GM19452 (cell line): Measurements from ENCODE around the gene TMEFF2.

ENCODE experiments used
- ATAC-seq: cut with Tn5 transposase; IDR thresholded peaks from one replicate; pipeline ENCODE4 v1.9.1; 2021; ENCODE audit not compliant: unreplicated experiment

Gene TMEFF2

DNA sequence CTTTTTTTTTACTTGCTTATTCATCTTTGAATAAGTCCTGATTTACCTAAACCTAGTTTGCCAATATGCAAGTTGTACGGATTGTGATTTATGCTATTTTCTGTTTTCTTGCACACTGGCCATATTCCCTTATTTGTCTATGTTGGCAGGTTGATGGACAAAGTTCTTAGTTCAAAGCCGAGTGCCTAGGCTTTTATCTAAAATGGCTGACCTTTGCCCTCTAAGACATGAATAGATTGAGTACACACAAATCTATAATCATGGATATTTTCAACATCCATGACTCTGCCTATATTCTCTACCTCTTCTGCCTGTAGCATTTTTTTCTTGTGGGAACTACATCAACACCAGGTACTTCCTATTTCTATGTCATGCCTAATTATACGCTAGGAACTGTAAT lies 171.7 kb downstream of the TMEFF2 start:
- no peak for ATAC-seq

DNA sequence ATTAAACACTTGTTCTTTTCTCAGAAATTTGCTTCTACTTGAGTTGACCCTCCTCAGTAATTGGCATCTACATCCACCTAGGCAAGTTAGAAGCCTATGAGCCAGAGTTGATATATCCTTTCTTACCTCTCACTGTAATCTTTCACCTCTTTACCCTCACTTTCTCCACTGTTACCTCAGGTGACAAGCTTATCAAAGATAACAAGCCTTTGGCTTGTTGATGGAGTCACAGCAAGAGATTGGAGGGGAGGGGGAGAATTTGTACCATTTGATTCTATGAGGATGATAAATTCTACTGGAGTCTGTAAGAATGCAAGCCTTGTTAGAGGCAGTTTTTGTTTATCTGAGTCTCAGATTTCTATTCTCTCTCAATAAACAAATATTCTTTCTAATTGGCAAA lies 176.9 kb downstream of the TMEFF2 start:
- no peak for ATAC-seq

DNA sequence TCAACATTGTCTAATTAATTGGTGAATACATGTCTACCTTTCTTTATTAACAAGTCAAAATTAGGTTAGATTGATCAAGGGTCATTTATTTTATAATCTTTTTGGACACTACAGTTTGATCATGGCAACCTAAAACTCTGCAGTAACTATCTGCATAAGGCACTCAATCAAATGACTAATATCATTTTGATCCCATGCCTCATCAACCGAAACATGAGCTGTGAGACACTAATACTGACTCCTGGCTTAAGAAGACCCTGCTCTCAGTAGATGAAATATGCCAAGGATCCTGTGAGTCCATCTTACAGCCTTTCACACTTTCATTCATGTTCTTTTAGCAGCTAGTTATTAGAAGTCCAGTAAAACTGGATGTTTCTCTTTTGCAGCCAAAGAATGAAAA lies 178.5 kb downstream of the TMEFF2 start:
- ATAC-seq, result no peak

DNA sequence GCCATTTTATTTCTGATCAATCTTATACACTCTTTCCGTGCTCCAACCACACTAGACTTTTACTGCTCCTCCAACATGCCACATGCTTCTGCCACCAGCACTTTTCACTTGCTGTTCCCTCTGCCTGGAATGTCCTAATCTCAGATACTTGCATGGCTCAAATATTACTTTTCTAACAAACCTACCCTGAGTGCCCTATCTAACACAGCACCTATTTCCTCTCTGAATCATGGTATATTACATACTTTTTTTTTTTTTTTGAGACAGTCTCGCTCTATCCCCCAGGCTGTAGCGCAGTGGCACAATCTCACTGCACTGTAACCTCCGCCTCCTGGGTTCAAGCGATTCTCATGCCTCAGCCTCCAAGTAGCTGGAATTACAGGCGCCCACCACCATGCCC lies 181.5 kb downstream of the TMEFF2 start:
- ATAC-seq, result no peak

DNA sequence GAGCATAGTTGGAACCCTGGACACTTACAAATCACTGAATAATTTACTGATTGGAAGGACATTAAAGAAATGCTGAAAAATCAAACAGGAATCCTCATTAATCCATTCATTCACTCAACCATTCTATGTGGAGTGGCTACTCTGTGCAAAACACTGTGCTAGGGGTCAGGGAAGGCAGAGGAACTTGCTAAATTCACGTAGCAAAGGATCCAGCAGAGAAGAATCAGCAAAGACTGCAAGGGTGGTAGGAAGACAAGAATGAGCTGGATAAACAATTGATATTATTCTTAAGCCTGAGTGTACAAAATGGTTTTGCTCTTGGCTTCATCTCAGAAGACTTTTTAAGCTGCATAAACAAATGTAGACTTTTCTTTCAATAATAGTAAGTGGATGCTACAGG lies 183.5 kb downstream of the TMEFF2 start:
- ATAC-seq, result no peak

DNA sequence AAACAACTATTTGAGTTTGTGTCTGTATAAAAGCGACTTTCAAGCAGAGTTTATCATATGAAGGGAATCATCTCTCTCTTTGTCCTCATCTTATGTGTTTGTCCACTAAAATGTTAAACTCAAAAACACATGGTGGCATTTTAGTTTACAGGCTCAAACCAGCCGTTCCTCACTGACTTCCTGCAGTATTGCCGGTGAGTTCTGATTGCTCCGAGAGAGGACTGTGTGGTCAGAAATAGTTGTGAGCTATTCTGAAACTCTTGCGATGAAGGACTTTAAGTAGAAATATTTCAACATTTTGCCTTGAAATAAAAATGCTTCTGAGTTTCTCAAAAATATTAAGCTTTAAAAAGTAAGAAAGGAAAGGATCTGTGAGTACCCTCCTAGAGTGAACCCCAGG lies 184.7 kb downstream of the TMEFF2 start:
- no peak for ATAC-seq

DNA sequence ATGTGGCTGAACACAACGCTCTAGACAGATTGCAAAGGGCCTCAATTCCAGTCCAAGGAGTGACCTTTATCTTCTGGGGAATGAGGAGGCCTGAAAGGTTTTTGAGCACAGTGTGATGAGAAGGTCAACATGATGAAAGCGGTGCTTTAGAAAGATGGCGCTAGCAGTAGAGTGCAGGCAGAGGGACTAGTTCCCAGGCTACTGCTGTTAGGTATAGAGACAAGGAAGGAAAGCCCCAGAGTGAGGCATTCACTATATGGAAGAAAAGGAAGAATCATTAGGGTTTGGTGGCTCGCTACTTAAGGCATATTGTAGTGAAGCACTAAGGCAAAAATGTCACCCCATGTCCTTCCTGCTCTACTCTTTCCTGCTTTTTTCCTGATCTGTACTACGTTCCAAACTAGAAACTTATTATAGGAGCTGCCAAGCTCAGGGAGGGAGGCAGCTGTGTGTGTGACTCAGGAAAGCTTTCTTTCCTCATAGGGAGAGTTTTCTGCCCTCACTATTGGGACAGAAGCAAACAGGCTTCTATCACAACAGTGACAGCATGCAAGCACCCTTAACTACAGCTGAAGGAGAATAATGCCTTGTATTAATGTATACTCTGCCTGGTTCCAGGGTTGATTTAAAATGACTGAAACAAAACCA lies 187.0 kb downstream of the TMEFF2 start:
- no peak for ATAC-seq

DNA sequence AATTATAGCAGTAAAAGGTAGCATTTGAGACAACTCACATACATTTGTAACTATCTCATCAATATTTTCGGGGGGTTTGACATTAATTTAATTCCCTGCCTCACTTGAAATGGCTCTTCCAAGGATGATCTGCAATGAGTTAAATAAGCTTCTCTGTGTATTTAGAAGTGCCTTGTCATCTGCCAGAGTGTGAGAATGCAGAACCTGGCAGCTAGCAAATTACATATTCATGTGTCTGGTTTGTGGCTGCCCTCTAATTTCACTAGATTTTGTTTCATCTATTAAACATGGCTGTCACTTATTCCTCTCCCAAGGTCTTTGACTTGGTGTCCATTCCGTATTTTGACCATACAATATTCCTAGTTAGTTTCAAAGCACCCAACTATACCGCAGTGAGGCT lies 189.5 kb downstream of the TMEFF2 start:
- peak; percentile 6 for ATAC-seq

DNA sequence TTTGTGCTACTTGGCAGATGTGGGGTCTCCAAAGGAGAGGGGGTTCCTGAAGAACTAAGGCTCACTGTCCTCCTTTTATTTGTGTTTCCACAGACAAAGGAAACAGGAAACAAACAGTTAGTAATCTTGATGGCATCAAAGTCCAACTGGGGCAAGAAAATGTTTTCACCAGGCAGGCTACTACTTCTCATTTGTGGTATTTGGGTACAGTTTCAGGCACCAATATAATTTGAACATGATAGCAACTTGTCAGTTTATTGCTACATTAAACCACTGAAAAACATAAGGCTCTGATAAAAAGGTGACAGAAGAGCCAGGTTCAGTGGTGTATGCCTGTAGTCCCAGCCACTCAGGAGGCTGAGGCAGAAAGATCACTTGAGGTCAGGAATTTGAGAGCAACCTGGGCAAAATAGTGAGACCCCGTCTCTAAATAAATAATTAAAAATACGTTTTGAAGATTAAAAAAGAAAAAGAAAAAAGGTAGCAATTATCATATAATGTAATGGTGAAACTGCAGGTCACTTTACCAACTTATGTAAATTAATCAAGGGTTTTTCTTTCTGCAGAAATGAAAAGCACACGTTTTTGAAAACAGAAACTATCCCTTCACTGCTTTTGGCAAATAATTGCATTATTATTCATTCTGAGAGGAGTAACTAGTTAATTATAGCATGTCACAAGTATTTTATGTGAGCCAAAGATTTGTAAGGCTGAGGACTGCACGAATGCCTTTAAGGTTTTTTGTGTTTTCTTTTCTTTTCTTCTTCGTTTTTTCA lies 190.4 kb downstream of the TMEFF2 start:
- ATAC-seq, result peak; percentile 69

DNA sequence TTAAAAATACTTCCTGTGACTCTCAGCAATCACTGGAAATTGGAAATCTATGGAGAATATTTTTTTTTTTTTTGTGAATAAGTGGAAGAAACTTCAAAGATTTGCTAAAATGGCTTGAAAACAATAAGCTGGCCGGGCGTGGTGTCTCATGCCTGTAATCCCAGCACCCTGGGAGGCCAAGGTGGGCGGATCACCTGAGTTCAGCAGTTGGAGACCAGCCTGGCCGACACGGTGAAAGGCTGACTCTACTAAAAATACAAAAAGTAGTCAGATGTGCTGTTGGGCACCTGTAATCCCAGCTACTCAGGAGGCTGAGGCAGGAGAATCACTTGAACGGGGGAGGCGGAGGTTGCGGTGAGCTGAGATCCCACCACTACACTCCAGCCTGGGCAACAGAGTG lies 192.3 kb downstream of the TMEFF2 start:
- no peak for ATAC-seq

DNA sequence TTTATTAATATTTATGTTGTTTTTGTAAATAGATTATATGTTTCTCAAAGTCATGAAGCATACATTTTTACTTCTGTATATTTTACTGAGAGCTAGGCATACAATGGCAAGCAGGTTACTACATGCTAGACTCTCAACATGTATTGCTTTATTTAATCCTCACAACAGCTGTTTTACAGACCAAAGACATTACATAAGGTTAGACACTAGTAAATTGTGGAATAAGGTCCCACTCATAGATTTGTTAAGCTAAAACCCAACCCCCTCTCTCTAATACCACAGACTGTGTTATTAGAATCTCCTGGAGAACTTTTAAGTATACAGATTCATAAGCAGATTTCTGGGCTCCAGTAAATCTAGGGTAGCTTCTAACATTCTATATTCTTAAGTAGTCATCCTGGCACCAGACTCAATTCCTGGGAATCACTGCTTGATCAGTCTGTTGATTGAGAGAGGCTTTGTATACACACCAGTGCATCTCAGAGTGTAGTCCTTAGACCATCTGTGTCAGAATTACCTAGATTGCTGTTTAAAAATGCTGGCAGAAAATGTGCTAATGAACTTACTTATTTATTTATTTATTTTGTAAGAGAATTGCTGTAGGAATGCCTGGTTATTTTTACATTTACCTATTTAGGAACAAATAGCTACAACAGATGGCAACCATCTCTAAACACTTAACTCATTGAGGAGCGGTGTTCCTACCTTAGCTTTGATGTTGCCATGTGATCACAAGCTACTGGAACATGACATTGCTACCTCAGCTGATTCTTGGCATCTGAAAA lies 194.3 kb downstream of the TMEFF2 start:
- no peak for ATAC-seq

DNA sequence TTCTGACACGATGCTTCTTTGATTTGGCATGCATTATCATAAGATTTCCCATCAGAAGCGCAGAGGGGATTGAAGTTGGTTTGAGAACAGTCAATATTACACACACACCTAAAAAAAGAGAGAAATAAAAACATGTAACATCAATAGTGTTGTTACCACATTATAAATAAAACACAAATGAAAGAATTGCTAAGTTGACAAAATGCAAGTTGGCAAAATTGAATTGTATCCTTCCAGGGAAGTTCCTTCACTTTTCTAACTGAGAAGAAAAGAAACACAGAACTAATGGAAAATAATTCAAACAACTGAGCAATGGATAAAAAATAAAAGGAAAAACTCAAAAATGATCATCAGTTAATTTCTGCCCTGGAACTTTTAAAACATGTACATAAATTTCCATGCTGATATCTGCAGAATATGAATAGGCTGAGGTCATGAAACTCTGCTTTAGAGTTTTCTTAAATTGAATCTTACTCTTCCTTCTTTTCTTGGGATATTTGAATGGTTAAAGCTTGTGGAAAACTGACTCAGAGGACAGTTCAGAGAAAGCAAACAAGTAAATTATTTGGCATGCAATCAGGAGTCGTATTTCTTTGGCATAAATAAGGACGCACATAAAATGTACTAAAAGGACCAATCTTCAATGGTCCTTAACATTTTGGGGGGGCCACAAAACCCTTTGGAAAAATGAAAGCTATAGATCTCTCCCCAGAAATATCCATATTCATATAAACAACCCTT lies 195.5 kb downstream of the TMEFF2 start:
- ATAC-seq, result no peak

DNA sequence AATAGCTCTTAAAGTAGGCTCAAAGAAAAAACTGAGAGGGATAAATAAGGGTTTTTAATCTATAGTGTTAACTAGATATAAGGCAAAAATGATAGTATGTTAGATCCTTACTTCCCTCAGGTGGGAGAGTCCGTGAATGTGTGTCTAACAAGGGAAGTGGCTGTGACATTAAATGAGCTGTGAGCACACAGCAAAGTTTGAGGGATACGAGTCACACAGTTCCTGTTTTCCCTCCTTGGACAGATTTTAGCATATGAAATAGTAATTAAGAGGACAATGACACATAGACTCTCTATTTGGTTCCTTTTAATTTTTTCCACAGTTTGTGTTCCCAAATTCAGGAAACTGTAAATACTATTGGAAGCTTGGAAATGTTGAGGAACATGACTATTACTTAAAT lies 199.4 kb downstream of the TMEFF2 start:
- ATAC-seq, result no peak

DNA sequence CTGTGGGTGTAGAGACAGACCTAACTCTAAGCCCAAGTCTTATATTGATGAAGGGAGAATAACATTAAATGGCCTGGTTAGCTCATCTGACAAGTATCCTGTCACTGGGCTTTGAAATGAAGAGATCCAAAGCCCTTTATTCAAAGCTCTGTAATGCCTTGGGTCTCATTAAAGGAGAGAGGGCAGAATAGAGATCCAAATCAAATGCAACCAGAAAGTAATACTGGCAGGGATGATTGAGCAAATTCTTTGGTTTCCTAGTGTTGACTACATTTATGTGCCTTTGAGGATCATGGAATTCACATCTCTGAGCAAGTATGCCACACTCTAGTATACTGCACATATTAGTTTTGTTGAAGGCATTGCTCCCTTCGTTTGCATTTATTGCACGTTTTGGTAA lies 200.0 kb downstream of the TMEFF2 start:
- ATAC-seq, result no peak

DNA sequence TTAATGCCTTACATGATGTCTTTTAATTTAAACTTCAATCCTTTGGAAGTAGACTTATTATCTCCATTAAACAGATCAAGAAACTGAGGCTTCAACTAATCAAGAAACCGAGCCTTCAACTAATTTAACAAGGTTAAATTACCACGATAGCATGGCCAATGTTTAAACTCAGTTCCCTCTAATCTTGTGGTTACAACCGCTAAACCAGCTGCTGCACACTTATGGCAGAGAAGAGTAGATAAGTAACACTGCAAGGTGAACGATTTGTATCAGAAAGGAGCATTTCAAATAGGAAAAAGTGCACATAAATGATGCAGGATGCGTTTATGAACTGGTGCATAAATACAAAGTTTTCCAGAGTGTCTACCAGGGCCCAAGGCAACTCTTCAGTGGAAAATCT lies 203.3 kb downstream of the TMEFF2 start:
- no peak for ATAC-seq

DNA sequence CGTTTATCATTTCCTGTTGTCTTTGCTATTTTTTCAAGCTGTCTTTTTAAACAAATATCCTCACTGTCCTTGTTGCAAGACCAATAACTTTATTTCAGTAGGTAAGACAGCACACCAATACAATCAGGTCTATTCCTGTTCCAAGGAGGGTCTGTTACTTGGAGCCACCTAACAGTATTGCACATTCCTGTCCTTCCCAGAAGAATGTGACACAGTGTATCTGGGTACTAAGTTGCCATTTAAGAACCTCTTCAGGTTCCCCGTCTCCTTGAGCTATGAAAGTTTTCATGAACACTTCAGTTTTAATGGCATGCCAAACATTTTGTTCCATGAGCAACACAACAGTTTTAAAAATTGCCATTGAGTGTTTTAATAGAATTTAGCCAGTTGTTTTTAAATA lies 209.0 kb downstream of the TMEFF2 start:
- ATAC-seq, result no peak

DNA sequence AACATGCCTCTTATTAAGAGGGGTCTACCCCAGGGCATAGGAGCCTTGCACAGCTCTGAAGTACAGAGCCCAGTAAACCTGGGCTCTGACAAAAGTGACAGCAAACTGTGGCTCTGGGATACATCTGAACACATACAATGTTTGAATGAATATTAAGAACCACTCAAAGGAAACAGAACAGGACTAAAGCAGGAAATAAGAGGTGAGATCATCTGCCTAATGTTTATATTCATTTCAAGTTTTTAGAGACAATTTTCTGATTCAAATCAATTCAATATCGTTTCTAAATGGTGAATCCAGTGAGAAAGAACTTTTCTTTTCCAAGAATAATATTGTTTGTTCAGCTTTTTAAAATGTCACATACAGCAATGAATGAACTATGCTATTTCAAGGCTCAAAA lies 211.1 kb downstream of the TMEFF2 start:
- ATAC-seq, result no peak

DNA sequence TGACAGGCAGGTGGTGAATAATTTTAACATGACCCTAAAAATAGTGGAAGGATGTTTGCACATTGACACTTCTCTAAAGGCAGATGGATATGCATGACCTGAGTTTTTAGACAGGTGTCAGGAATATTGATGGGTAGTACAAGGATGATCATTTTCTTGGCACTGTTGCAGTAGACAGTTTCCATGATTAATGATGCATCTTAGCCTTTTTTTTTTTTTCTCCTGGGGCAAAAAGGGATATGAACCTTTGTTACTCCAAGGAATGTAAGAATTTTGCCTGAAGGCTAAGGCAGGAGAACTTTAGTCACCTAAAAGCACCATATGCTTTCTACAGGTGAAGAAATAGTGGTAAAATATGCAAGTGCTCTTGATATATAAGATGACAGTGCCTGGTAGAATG lies 211.5 kb downstream of the TMEFF2 start:
- no peak for ATAC-seq

DNA sequence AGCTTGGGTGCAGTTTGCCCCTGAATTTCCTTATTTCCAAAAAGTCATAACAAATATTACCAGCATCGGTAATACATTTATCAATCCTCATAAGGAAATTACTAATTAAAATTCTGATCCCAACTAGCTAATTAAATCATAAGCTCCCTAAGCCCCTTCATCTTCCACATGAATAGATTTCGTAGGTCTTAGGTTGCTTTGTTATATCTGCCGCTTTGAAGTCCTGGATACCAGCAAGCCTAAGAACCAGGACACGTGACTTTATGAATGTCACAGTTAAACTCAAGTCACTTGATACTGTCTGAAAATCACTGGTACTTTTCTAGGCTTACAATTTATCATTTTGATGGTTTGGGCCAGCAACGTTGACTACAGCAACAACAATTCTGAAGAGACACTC lies 213.0 kb downstream of the TMEFF2 start:
- no peak for ATAC-seq

DNA sequence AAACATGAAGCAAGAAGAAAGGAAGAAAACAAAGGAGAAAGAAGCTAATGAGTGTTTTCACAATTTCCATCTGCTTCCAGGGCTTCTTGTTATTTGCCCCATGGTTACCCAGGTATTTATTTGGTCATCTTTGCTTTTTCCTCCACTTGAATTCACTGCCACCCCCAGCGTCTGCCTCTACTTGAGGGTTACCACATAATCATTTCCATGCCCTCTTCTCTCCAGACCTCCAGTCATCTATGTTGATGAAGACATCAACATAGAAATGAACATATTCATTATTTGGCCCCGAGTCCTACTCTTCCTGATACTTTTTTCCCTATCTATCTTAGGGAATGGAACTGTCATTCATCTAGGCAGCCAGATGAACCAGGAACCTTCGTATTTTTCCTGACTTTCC lies 214.2 kb downstream of the TMEFF2 start:
- ATAC-seq, result no peak

DNA sequence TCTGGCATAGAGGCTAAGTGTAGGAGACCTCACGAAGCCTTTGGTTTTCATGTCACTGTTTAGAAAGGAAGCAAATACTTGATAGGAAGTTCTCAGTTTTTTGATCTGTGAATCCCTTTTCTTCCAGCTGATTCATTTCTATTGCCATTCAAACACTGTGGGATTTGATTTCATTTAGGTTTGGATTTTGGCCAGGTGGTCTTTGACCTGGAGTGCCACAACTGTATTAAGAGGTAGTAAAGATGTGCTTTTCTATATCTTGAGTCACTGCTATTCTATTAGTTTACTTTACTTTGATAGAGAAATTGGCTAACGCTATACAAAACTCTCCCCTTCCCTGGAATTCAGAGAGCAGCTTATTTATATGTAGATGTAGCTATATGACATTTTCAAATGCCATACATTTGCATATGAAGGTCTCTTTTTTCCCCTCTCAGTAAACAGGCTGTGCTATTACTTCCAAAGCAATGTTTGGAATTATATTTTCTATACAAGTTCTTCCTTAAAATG lies 215.5 kb downstream of the TMEFF2 start:
- no peak for ATAC-seq
